T-helper 22 cell (primary cell): ENCODE measurements around the gene RAE1.

Experiments
- DNase-seq: peaks from one replicate; pipeline ENCODE4 v3.0.0-alpha.2; 2020; ENCODE audit warnings: low read depth

Gene RAE1, protein sequence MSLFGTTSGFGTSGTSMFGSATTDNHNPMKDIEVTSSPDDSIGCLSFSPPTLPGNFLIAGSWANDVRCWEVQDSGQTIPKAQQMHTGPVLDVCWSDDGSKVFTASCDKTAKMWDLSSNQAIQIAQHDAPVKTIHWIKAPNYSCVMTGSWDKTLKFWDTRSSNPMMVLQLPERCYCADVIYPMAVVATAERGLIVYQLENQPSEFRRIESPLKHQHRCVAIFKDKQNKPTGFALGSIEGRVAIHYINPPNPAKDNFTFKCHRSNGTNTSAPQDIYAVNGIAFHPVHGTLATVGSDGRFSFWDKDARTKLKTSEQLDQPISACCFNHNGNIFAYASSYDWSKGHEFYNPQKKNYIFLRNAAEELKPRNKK

DNA sequence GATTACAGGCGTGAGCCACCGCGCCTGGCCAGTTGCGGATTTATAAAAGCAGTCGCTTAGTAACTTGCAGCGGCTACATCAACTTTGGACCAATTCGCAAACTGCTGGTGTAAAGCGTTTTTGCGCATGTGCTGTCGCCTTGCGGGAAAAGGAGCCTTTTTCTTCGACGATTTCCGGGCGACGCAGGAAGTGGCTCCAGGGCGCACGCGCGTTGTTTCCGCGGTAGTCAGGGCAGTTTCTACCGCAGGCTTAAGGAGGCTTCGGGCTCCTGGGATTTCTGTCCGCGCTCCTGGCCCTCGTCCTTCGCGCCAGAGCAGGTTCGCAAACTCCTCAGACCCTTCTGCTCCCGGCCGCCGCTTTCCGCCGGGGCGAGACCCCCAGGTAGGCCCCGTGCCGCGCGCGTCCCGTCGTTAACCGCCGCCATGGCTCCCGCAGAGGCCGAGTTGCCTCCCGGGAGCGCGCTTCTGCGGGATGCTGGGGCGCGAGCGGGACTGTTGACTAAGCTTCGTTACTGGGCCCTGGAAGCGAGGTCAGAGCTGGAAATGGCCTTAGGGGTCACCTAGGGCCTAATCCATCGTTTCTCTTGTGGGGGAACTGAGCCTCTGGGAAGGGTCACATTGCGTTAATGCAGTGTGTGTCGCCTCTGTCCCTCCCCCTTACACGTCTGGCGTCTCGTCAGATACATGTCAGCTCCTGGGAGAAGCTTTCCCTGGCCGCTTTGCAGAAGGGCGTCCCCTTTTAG lies at the start of gene RAE1:
Gene RAE1 (plus strand): TSS at position 214 of the 742 bp plus-strand sequence. CDS start 2,784 bp downstream, outside the sequence.
- peak; percentile 84 for DNase-seq

DNA sequence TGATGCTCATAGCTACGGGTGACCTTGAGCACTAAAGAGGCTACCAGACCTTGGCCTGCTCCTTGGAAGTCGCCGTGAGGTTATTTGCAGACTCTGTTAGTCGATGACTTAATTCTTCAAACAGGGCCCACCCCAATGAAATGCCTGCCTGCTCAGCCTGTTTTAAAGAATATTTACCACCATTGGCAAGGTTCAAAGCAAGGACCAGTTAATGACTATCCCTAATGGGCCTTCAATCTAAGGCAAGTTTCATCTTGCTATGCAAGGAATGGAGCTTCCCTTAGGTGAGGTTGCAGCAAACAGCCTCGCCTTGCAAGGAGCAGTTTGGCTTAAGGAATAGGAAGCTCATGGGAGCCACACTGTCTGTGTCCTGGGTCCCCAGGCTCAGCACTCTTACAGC lies 44.3 kb upstream of the RAE1 start:
- no peak for DNase-seq

DNA sequence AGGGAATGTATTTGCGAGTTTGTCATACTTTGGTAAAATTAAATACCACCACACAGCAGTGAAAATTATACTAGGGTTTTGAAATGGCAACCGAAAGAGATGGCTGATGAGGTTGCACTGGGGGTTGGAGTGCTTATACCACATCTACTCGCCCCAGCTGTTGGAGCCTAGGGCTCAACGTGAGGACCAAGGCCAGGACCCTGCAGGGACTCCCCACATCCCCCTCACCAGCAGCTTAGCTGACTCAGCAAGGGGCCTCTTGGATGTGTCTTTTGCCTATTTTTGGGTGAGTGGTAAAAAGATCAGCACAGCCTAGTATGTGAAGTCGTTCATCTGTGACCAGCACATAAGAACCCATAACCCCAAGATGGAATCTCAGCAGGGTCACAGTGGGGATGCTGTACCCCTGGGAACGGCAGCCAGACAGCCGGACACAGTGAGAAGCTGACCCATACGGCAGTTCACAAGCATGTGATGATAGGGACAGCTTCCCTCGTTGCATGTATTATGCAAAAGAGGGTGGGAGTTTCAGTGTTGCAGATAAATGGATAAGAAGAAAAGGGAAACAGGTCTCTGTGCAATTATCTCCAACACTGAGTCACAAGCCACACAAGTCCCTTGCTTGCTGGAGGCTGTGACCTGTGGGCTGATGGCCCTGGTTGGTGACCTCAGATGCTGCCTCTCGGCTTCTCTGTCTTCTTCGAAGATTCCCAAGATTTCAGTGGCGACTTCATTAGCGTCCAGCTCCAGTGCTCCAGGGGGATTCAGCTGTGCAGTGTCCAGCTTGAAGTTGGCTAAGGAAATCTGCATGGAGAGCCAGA lies 42.4 kb upstream of the RAE1 start:
- DNase-seq, result no peak

DNA sequence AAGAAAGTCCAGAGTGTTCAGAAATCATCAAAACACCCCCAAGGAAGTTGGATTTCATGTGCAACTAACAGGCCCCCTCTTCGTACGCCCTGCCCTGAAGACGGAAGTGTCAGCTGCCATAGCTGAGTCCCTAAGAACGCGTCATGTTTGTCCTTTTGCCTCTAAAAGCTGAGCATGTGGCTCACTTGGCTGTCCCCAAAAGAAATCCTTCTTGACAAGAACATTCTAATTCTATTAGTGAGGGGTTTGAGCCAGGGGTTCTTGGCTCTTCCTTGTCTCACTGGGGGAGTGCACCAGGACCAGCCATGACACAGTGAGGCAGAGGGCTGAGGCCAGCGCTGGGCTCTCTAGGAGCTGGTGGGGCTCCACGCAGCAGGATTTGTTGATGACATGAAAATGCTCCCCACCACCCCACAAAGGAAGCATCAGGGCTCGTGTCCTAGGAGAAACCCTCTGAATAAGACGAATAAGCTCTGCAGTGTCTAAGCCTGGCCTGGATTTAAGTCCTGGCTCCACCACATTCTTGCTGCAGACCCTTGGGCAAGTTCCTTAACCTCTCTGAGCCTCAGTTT lies 41.4 kb upstream of the RAE1 start:
- no peak for DNase-seq

DNA sequence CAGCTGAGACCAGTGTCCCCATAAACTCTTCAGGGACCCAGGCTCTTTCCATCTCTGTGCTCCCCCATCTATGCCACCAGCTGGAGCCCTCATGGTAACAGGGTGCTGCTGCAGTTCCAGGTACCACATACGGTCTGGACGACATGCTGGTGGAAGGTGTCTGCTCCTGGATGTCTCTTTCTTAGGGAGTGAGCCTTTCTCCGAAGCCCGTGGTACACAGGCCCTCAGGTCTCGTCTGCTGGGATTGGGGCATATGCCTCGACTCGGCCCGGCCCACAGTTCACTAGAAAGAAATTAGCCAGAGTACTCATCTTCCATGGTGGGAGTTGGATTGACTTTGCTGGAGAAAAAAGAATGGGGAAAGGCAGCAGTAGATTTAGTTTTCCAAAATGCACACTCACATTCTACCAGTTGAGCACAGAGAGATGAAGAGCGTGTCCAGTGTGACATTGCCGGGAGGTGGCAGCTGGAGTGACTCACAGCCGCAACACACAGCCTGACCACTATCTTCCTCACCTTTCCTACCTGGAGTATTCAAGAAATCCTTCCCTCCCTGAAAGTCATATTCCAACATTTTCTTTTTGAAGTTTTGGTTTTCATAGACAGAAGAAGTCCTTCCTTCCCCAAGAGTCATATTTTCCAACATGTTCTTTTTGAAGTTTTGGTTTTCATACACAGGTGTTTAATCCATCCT lies 40.1 kb upstream of the RAE1 start:
- no peak for DNase-seq

DNA sequence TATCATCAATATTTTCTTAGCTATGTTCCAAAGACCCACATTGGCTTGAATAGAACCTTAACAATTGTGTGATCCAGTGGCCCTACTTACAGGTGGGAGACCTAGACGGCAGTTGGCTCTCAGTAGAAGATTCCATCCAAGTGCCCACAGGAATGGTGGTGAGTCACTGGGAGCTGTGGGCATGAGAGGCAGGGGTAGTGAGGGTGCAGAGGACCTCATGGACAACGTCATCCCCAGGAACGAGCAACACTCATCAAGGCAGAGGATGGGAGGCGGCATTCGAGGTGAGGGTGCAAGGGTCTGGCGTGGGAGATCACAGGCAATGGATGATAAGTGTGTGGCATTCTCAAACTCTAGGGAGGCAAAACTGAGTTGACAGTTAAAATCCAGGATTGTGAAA lies 38.9 kb upstream of the RAE1 start:
- DNase-seq, result no peak

DNA sequence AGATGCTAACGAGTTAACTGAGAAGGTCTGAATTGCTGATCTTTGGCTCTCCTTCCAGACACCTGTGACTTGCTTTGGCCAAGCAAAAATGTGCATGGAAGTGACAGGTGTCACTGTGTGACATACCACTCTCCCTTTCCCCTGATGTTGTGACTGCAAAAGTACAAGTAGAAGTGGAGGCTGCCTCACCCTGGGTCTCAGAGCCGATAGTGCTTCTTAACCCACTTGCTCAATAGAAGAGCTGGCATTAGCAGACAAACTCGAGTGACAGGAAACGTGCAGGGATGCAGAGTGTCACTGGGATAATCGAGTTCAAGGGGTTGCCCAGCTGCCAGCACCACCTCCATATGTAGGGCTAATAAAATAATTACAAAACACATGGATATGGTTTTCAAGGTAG lies 37.8 kb upstream of the RAE1 start:
- DNase-seq, result no peak

DNA sequence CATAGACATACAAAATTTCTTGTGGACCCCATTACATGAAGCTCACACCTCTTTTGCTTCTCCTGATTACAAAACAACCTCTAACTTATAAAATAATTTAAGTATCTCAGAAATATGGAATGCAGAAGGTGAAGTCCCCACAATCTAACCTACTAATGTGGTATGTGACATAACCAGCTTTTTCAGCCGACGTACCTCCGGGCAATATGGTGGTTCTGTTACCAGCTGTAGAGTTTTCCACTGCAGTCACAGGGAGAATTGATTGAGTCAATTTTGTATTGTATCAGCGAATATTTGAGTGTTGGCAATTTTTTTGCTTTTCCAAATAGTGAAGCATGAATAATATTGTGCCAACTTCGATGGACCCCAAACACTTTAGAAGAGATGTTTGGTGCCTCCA lies 37.1 kb upstream of the RAE1 start:
- no peak for DNase-seq

DNA sequence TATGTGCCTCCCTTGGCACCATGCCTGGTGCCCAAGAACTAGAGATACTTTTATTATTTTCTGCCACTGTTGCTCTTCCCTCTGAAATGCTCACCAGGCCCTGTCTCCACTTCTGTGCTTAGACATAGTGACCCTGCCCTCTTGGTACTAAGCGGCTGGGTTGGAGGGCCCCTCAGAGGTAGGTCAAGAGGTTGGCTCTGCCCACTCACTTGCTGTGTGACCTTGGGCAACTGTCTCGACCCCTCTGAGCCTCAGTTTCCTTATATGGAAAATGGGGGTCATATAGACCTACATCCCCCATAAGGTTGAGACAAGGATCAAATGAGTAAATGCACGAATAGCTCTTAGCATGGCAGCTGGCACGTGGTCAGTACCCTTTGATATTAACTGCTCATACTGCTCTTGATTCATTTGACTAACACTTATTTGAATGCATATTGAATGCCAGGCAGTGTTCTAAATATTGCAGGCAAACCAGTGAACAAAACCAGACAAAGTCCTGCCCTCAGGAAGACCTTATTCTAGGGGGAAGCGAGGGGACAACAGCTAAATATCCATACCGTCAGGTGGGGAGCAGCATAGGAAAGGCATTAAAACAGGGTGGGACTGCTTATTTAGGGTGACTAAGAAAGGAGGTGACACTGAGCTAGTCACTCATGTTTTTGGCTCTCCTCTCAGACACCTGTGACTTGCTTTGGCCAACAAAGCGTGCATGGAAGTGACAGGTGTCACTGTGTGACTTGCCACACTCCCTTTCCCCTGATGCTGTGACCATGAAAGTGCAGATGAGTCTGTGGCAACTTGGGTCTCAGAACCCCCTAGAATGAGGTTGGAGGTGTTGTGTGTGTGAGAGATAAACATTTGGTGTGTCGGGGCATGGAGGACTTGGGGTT lies 35.7 kb upstream of the RAE1 start:
- no peak for DNase-seq

DNA sequence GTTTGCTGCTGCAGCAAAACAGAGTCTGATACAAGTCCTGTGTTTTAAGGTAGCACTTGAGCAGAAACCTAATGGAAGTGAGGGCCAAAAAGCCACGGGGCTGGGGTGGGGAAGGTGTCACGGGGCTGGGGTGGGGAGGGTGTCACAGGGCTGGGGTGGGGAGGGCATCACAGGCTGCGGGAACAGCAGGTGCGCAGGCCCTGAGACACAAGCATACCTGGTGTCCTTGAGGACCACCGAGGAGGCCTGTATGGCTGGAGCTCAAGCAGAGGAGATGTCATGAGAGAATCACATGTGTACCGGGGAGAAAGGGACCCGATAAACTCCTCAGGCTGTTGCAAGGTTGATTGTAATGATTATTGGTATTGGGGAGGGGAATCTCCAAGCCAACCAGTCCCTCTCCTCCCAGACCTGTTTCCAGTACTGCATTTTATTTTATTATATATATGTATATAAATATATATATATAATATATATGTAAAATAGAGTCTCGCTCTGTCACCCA lies 35.0 kb upstream of the RAE1 start:
- no peak for DNase-seq

DNA sequence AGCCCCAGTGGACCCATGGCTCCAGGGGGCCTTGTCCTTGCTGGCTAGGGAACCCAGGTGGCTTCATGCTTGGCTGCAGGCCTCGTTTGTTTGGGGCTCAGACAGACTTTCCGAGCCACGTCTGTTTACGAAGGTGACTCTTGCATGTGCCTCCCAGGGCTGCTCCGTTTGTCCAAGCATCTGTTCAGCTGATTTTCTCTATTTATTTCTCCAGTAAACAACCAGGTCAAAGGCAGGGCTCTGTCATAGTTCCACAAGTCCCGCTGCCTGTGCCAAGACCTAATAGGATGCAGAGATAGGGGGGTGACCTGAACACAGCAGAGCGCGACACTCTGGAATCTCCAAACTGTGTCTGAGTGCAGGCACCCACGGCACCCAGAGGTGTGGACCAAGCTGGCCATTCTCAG lies 34.3 kb upstream of the RAE1 start:
- no peak for DNase-seq

DNA sequence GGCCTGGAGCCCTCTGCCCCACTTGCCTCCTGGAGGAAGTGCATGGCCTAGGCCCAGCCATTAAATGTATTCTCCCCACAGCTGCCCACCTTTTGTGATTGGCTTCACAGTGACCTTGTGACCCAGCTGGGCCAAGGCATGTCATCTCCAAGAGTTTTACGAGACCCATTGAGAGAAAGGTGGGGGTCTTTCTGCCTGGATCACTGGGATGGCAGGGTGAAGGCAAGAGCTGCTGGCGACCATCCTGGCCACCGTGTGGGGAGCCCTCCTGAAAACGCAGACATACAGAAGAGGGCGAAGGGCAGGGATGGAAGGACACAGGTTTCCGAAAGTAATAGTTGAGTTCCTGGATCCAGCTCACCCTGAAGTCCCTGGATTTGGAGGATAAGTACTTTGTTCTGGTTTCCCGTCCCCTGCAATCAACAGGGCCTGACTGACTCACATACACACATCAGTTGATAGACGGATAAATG lies 33.7 kb upstream of the RAE1 start:
- no peak for DNase-seq

DNA sequence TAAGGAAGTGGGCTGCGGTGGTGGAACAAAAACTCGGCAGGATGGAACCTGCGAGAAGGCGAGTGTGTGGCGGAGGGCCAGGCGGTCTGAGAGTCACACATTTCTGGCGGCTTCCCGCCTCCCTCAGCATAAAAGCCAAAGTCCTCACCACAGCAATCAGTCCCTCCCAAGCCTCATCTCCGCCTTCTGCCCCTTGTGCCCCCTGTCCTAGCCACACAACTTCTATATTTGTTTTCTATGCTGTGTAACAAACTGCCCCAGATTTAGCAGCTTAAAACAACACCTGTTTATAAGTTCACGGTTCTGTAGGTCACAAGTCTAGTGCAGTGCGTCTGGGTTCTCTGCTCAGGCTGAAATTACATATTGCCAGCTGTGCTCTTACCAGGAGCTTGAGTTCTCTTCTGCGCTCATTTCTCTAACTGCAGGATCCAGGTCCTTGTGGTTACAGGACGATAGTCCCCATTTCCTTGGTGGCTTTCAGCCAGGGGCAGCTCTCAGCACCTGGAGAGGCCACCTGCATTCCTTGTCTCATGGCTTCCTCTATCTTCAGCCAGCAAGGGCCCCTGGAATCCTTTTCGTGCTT lies 33.2 kb upstream of the RAE1 start:
- DNase-seq, result no peak

DNA sequence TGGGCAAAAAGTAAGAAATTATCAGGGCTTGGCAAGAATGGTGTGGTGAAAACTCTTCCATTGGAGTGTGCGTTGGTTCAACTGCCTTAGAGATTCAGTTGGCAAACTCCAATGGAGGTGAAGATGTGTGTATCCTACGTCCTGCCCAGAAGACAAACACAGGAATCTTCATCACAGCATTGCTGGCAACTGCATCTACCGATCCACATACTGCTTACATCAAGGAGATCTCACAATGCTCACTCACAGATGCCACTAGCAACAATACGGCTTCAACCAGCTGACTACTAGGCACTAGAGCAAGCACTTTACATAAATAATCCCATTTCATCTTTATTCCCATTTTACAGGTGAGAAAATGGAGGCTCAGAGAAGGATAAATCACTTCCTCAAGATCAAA lies 31.5 kb upstream of the RAE1 start:
- no peak for DNase-seq

DNA sequence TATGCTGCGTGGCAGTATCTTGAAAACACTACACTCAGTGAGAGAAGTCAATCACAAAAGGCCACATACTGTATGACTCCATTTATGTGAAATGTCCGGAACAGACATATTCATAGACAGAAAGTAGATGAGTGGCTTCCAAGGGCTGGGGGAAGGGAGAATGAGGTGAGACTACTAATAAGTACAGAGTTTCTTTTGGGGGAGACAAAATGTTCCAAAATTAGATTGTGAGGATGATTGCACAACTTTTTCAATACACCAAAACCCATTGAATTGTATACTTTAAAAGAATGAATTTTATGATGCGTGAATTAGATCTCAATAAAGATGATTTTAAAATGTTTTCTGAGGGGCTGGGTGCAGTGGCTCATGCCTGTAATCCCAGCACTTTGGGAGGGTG lies 30.7 kb upstream of the RAE1 start:
- no peak for DNase-seq

DNA sequence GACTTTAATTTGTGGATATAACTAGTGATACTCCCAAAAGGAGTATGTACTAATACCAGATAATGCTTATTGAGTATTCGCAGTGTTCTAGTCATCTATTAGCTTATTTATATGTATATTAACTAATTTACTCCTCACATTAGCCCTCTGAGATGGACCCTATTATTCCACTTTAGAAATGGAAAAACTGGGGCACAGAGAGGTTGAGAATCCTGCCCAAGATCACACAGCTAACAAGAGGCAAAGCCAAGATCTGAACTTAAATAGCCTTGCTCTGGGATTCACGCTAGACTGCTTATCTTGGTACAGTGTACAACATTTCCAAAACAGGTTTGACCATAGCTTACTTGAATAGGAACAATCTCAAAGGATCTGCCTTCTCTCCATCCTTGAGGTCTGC lies 29.9 kb upstream of the RAE1 start:
- no peak for DNase-seq

DNA sequence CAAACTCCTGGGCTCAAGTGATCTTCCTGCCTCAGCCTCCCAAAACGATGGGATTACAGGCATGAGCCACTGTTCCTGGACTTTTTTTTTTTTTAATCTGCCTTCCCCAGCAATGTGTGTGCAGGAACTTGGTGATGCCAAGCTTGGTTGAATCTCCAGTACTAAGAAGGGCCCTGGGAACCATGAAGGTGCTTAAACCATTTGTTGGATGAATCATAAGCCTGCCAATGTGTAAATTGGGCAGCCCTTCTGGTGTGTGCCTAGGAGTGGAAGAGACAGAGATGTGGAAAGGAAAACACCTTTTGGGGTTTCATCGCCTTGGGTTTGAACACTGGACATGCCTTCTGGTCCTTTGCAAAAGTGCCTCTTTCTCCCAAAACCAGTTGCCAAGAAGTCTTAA lies 28.6 kb upstream of the RAE1 start:
- no peak for DNase-seq

DNA sequence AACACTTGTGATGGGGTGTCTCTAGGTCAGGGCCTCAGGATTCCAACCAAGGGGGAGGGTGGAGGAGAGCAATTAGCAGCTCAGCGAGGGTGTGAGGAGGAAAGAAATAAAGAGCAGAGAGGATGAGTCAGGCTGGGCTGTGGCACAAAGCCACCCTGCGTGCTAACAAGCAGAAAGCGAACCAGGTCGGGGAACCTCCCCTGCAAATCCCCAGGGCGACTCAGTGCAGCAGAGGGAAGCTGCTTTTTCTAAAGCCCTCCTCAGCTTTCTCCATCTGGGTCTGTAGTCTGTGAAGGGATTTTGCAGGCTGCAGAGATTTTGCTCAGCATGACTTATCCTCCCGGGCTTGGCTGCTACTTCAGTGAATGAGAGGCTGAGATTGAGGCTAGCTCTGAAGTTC lies 28.0 kb upstream of the RAE1 start:
- no peak for DNase-seq

DNA sequence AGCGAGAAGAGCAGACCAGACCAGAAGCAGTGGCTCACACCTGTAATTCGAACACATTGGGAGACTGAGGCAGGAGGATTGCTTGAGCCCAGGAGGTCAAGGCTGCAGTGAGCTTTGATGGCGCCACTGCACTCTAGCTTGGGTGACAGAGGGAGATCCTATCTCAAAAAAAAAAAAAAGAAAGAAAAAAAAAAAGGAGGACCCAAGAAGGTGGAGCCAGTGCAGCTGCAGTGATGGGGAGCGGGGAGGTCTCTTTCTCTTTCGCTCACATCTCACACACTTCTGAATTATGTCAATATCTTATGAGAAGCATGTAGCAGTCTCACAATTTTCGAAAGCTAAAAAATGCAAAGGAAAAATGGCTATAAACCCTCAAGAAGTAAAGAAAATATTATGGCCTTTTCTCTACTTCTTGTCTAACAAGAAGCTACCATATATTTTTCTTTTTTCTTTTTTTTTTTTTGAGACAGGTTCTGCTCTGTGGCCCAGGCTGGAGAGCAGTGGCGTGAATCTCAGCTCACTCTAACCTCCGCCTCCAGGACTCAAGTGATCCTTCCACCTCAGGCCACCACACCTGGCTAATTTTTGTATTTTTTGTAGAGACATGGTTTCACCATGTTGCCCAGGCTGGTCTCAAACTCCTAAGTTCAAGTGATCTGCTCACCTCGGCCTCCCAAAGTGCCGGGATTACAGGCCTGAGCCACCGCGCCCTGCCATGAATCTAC lies 25.3 kb upstream of the RAE1 start:
- DNase-seq, result no peak
